ENCODE results near the gene MYO5A. TPM values are rescaled to one million over a fixed set of nuclear protein-coding genes. Genes with fewer than 3 reads are reported as not detected.

MYO5A gene
- total and polyA plus RNA-seq, 2 donors (not counting 1 experiment from before 2014, with no cell fraction given), result 12.2 to 44.4 TPM

DNA sequence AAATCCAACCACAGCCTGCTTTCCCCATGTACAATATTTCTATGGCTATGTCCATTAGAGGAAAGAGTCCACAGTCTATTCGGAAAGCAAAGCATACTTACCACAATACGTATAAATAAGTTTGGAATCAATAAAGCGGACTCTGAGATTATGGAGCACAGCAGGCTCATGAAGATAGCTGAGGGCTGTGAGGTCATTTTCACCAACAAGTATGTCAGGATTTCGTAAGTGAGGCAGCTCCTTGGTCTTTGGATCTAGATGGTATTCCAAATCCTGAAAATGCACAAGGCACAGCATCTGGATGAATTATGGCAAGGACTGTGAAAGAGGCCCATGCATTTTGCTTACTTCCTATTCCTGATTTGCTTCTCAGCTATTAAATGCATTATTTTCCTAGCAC is 100.4 kb downstream of the MYO5A start:
- intact Hi-C loops (cut with micrococcal nuclease), result no loop called here
- Histone ChIP-seq H3K27me3 (replicated peaks in 1 of 4; ENCODE audit: control extremely low read depth in 1 of 4, control insufficient read depth in 3 of 4, insufficient read depth in 4 of 4, low read length in 3 of 4) (no peaks in the 10 kb centered on the region), H3K4me1 (ENCODE audit: control insufficient read depth in 2 of 2, insufficient read depth in 2 of 2, low read length in 2 of 2) (no peaks in the 10 kb centered on the region), H3K9ac (ENCODE audit: low read length) (no peak overlapping the region), H4K20me1 (ENCODE audit: control insufficient read depth, insufficient read depth, low read length, poor library complexity, severe bottlenecking) (no peaks in the 10 kb centered on the region), H3K36me3 (replicated peaks in 1 of 2; ENCODE audit: control extremely low read depth in 1 of 2, control insufficient read depth in 1 of 2, extremely low read depth in 1 of 2, insufficient read depth in 2 of 2, low read length in 1 of 2) (peaks cover 0 to 22% of the 10 kb centered on the region in 2 experiments), H3K79me2 (ENCODE audit: control insufficient read depth, insufficient read depth, low read length) (no peaks in the 10 kb centered on the region), H3K4me2 (replicated peaks; ENCODE audit: low read depth, low read length, poor library complexity, severe bottlenecking) (no peak overlapping the region), H2AFZ (ENCODE audit: insufficient read depth, low read depth, low read length, poor library complexity, severe bottlenecking) (no peak overlapping the region), H3K9me3 (ENCODE audit: control extremely low read depth in 1 of 3, control insufficient read depth in 2 of 3, insufficient read depth in 1 of 3, low read length in 2 of 3) (no peaks in the 10 kb centered on the region), H3K4me3 (ENCODE audit: control extremely low read depth in 1 of 5, extremely low read depth in 1 of 5, insufficient read depth in 1 of 5, low read depth in 2 of 5, low read length in 4 of 5) (no peak overlapping the region), H3K27ac (ENCODE audit: low read length in 2 of 2) (no peak overlapping the region)
- Mint-ChIP-seq H3K4me1 (no peaks in the 10 kb centered on the region), H3K4me3 (no peak overlapping the region), H3K27ac (no peak overlapping the region), H3K27me3 (no peaks in the 10 kb centered on the region), H3K9me3 (ENCODE audit: insufficient read depth) (no peaks in the 10 kb centered on the region)
- DNase-seq (no peak), ATAC-seq (ENCODE audit: low read depth) (no peak)
- POLR2A ChIA-PET, result no interaction called here
- CTCF ChIA-PET, result no interaction called here
- WGBS (ENCODE audit: insufficient coverage), result 100% methylated on average over 2 of the region's 4 CpGs
- TF ChIP-seq, protein P1, sequence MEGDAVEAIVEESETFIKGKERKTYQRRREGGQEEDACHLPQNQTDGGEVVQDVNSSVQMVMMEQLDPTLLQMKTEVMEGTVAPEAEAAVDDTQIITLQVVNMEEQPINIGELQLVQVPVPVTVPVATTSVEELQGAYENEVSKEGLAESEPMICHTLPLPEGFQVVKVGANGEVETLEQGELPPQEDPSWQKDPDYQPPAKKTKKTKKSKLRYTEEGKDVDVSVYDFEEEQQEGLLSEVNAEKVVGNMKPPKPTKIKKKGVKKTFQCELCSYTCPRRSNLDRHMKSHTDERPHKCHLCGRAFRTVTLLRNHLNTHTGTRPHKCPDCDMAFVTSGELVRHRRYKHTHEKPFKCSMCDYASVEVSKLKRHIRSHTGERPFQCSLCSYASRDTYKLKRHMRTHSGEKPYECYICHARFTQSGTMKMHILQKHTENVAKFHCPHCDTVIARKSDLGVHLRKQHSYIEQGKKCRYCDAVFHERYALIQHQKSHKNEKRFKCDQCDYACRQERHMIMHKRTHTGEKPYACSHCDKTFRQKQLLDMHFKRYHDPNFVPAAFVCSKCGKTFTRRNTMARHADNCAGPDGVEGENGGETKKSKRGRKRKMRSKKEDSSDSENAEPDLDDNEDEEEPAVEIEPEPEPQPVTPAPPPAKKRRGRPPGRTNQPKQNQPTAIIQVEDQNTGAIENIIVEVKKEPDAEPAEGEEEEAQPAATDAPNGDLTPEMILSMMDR (IDR thresholded peaks at IDR 0.05), result no peak
- no peak for TF ChIP-seq EZH2 (IDR thresholded peaks at IDR 0.05; ENCODE audit: borderline replicate concordance, insufficient read depth, low read depth, low read length, poor library complexity, severe bottlenecking)

GRCh38 chr15:52427804-52428203 is 100.9 kb downstream of the MYO5A start:
- Mint-ChIP-seq H3K4me1 (no peaks in the 10 kb centered on the region), H3K27ac (no peak overlapping the region), H3K27me3 (no peaks in the 10 kb centered on the region), H3K9me3 (ENCODE audit: insufficient read depth) (no peaks in the 10 kb centered on the region), H3K4me3 (no peak overlapping the region)
- Histone ChIP-seq H3K9me3 (ENCODE audit: control extremely low read depth in 1 of 3, control insufficient read depth in 2 of 3, insufficient read depth in 1 of 3, low read length in 2 of 3) (no peaks in the 10 kb centered on the region), H2AFZ (ENCODE audit: insufficient read depth, low read depth, low read length, poor library complexity, severe bottlenecking) (no peak overlapping the region), H3K79me2 (ENCODE audit: control insufficient read depth, insufficient read depth, low read length) (peaks cover 1% of the 10 kb centered on the region), H3K36me3 (replicated peaks in 1 of 2; ENCODE audit: control extremely low read depth in 1 of 2, control insufficient read depth in 1 of 2, extremely low read depth in 1 of 2, insufficient read depth in 2 of 2, low read length in 1 of 2) (peaks cover 0 to 22% of the 10 kb centered on the region in 2 experiments), H3K4me3 (ENCODE audit: control extremely low read depth in 1 of 5, extremely low read depth in 1 of 5, insufficient read depth in 1 of 5, low read depth in 2 of 5, low read length in 4 of 5) (no peak overlapping the region), H3K9ac (ENCODE audit: low read length) (no peak overlapping the region), H3K27ac (ENCODE audit: low read length in 2 of 2) (no peak overlapping the region), H3K27me3 (replicated peaks in 1 of 4; ENCODE audit: control extremely low read depth in 1 of 4, control insufficient read depth in 3 of 4, insufficient read depth in 4 of 4, low read length in 3 of 4) (no peaks in the 10 kb centered on the region), H3K4me2 (replicated peaks; ENCODE audit: low read depth, low read length, poor library complexity, severe bottlenecking) (no peak overlapping the region), H3K4me1 (ENCODE audit: control insufficient read depth in 2 of 2, insufficient read depth in 2 of 2, low read length in 2 of 2) (no peaks in the 10 kb centered on the region), H4K20me1 (ENCODE audit: control insufficient read depth, insufficient read depth, low read length, poor library complexity, severe bottlenecking) (no peaks in the 10 kb centered on the region)
- ATAC-seq (ENCODE audit: low read depth), result no peak
- no peak for TF ChIP-seq EZH2 (IDR thresholded peaks at IDR 0.05; ENCODE audit: borderline replicate concordance, insufficient read depth, low read depth, low read length, poor library complexity, severe bottlenecking)
- TF ChIP-seq, protein P1 (IDR thresholded peaks at IDR 0.05), result no peak
- intact Hi-C loops (cut with micrococcal nuclease), result no loop called here
- DNase-seq, result no peak
- WGBS (ENCODE audit: insufficient coverage), result 63% methylated on average over 2 of the region's 3 CpGs
- POLR2A ChIA-PET, result no interaction called here
- CTCF ChIA-PET, result no interaction called here

Measured in B cell (primary cell).